NCI-H1105 (cell line): ENCODE results near the gene FAM53A.
A peak's percentile ranks its signal among the peaks of the same experiment; 100 is the strongest.

Experiments
- DNase-seq: peaks from one replicate; lab custom pipeline; 2025; lab: John Stamatoyannopoulos, UW

Gene FAM53A

DNA sequence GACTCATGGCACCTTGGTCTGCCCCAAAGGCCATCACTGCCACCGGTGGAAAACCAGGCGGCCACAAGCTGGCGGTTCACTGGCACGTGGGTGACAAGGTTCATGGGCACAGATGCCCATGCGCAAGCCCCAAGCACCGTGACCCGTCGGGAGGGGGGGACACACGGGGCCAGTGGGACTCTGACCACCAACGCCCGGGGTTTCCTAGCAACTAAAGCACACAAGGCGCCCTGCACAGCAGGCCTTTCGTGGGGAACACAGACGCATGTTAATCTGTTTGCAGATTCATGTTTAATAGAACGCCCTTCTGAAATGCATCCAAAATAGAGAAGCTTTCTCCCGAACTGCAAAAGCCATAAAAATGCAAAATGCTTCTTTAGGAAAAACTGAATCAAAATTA is 43.9 kb downstream of the FAM53A start:
- DNase-seq = no peak

DNA sequence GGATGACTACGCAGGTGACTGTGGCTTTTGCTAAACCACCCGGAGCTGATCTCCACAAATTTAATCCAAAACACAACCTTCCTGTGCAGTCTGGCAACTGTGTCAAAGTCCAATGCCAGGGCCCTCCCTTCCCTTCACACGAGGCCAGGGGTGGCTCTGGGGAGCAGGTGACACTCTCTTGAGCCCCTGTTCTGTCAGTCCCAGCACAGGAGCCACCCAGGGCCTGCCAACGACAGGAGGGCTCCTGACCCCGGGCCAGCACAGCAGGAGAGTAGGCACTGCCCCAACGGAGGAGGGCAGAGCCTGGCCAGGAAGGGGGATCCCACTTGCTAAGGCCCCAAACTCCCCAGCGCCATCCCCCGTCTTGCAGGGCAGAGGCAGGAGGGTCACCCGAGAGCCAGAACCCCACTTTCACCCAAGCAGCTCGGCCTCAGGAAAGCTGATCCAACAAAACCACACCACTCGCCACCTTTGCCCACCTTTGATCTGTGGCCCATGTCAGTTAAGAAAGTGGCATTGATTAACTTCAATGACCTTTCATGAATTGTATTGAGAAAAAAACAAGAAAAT is 44.7 kb downstream of the FAM53A start:
- DNase-seq = no peak

DNA sequence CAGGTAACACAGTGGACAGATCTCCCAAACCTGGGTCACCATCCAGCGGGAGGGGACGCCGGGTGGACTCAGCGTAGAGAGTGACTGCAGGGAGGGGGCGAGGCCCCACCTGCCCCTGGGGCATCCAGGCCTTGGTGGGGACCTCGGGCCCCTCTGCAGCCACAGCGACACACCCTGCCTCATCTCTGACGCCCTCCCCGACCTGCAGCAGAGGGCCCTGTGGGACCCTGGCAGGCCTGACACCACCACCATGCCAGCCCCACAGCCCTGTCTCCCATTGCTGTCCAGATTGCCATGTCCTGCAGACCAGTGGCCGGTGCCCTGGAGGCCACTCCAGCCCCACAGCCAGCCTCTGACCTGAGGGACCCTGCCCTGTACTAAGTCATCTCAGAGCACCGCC is 45.2 kb downstream of the FAM53A start:
- DNase-seq = no peak

DNA sequence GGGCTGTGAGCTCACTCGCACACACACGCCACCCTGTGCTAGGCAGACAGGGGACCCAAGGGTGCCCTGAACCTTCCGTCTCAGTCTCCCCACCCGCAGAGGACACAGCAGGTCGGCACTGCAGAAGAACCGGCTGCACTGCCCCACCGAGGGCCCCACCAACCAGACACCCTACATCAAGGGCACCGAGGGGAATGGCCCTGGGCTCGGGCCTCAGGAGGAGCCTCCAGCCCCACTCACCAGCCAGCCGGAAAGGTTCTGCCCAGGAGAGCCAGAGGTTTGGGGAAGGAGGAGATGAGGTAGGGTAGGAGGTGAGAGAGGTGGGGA is 45.9 kb downstream of the FAM53A start:
- DNase-seq = no peak

DNA sequence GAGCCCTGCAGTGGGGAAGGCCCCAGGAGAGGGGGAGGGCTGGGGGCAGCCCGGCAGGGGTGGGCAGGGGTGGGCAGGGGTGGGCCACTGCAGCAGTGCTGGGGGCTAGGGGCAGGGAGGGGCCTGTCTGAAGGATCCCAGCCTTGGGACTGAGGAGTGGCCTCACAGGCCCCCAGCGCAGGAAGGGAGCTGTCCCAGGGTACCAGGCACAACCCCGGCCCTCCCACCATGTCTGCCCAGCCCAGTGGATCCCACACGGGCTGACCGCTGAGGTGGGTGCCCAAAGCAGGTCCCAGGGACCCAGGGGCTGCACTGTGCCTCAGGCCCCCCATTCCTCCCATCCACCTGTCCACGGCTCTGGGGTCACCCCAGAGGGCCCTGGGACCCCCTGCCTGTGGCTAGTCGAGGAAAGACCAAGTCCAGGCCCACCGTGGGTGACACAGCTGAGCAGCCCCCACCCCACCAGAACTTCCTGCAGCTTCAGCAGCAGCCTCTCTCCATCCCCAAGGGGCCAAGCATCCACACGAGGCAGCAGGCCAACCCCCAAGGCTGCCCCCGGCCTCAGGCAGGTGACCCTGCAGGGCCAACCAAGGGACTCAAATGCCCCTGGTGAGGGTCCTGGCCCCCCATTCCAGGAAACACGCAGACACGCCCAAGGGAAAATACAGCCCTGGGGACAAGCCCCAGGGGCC is 46.4 kb downstream of the FAM53A start:
- DNase-seq = no peak

DNA sequence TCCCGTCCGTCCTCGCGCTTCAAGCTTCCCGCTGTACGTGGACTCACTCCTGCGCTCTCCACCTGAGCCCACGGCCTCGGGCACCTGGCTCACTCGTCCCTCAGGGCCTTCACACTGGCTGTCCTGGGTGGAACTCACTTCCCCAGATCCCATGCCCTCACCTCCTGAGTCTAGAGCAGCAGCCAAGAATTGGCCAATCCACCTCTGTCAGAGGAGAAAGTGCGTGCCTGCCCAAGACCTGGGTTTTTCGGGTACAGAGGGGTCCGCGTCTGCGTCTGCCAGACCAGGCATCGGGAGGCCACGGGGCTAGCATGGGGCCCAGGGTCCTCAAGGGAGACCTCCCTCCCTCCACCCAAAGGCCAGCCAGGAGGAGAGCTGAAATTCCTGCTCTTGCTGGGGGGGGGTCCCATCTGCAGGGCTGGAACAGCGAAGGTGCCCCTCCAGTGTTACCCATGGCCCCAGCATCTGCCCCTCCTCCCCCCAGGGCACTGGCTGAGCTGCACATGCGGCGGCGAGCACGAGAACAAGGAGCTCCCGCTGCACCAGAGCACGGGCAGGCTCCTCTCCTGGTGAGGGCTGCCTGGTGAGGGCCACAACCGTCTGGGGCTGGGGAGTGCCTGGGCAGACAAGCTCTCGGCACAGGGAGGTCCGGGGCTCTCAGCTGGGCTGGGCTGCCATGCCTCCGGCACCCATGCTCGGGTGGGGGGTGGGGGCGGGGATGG is 47.5 kb downstream of the FAM53A start:
- no peak for DNase-seq

DNA sequence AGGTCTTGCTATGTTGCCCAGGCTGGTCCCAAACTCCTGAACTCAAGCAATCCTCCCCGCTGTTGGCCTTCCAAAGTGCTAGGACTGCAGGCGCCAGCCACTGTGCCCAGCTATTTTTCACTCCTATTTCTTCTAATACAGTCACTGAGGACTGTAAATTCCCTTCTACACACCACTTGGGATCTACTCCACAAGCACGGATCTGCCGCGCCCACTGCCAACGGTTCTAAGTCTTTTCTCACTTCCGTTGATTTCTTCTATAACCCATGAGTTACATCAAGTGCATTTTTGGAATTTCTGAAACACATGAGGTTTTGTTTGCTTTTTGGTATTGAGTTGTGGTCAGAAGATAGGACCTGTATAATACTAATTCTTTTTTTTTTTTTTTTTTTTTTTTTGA is 48.6 kb downstream of the FAM53A start:
- no peak for DNase-seq

DNA sequence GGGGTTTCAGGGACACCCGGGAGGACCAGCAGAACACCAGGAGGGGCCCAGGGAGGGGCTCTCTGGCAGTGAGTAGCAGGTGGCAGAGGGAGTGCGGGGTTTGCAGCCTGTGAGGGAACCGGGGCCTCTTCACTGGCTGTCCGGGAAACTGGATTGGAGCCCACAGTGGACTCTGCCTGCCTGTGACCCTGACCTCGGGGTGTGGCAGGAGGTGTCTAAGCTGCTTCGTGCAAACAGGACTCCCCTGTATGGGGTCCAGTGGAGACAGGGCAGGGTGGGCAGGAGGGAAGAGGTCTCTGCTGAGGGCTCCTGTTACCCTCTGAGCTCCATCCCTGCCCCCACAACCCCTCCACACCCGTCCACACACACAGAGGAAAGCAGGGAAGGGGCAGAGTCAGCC is 50.1 kb downstream of the FAM53A start:
- no peak for DNase-seq

DNA sequence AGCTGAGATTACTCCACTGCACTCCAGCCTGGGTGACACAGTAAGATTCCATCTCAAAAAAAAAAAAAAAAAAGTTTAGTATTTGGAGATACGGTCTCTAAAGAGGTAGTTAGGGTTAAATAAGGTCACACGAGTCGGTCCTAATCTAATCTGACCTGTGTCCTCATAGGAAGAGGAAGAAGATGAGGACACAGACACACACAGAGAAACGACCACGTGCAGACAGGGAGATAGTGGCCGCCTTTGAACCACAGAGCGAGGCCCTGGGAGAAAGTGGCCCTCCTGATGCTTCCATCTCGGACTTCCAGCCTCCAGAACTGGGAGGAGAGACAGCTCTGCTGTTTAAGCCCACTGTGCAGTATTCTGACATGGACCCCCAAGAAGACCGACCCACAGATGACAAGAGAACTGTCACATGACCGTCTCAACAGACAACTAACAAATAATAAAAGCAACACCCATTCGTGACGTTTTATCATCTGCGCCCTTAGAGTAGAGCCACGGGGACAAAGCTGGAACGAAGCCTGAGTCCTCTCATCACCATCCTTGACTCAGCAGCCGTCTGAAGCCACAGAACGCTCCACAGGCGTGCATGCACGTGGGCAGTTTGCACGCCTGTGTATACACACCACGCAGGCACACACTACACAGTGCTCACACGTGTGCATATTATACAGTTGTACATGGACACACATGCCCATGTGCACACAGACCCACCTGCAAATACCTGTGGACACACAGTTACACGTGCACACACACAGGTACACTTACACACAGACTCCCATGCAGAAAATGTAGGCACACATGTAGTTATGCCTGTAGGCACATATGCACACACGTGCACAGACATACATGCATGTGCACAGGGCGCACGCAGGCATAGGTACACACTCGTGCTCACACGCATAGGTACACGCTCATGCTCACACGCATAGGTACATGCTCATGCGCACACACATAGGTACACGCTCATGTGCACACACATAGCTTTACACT is 51.7 kb downstream of the FAM53A start:
- no peak for DNase-seq

DNA sequence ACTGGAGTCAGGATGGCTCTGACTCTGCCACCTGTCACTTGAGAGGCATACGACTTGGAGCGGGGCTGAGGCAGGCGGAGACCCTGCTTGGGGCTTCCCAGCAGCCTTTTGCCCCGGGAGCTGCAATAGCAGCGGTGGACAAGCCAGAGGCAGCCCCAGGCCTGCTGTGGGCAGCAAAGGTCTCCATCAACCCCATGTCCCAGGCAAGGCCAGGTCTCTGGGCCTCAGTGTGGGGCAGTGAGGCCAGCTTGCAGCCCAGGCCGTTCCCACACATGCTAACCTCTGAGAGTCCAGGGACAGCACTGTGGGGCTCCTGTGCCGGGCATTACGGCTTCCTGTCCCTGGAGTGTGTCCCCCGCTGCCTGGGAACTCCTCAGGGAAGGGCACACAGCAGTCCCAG is 53.0 kb downstream of the FAM53A start:
- no peak for DNase-seq

DNA sequence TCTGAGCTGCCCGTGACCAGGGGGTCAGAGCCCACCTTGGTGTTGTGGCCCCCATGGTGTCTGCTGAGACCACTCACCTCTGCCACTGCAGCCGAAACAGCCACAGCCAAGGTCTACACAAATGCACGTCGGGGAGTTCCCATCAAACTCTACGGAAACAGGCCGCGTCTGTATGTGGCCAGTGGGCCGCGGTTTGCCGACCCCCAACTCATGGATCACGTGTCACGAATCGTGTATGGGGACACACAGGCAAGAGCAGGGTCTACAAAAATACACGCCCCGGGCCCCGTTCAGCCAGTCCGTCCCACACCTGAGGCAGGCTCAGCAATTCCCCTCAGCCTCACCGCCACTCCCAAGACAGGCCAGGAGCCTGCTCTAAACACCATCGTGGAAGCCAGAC is 53.8 kb downstream of the FAM53A start:
- no peak for DNase-seq

DNA sequence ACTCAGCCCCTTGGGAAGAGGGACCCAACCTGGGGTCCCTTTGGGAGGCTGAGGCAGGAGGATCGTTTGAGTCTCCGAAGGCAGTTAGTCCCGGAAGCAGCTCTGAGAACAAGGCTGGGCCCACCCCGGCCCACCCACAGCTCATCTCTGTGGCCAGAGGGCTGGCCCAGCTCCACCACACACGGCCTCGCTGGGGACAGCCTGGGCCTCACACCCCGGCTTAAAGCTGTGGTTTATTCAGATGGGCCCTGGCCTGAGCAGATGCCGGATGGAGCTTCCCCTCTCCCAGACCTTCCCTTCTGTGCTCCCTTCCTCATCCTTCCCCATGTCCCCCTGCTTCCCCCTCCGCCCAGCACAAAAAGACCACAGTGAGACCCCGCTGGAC is 54.4 kb downstream of the FAM53A start:
- DNase-seq = no peak

DNA sequence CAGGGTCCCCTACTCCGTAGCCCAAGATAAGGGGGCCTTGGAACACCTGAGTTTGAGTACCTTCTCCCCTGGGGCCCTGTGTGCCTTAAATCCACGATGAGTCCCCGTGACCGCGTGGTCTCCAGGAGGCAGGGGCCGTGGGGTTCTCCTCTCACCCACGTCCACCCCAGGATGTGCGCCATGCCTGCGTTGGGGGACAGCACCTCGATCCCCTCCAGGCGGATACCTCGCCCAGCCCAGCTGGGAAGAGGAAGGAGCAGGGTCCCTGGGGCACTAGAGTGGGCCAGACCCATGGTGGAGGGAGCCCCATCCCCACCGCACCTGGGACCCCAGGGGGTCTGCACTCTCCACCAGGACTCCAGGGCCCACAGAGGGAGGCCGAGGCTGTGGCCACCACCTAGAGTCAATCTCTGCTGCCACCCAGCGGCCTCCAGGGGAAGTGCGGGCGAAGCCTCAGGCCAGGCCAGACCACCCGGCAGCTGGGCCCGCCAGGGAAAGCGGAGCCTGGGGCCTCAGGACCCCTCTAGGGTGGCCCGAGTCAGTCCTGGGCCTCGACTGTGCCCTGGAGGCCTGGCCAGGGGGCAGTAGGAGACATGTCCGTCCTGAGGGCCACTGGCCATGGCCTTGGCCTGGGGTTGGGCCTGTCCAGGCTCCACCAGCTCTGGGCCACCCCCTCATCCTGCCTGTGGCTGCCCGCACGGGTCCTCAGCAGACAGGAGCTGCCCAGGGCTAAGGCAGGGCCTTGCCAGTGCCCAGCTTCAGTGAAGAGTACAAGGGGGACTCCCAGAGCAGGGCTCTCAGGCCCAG is 55.0 kb downstream of the FAM53A start:
- DNase-seq = peak; percentile 0

DNA sequence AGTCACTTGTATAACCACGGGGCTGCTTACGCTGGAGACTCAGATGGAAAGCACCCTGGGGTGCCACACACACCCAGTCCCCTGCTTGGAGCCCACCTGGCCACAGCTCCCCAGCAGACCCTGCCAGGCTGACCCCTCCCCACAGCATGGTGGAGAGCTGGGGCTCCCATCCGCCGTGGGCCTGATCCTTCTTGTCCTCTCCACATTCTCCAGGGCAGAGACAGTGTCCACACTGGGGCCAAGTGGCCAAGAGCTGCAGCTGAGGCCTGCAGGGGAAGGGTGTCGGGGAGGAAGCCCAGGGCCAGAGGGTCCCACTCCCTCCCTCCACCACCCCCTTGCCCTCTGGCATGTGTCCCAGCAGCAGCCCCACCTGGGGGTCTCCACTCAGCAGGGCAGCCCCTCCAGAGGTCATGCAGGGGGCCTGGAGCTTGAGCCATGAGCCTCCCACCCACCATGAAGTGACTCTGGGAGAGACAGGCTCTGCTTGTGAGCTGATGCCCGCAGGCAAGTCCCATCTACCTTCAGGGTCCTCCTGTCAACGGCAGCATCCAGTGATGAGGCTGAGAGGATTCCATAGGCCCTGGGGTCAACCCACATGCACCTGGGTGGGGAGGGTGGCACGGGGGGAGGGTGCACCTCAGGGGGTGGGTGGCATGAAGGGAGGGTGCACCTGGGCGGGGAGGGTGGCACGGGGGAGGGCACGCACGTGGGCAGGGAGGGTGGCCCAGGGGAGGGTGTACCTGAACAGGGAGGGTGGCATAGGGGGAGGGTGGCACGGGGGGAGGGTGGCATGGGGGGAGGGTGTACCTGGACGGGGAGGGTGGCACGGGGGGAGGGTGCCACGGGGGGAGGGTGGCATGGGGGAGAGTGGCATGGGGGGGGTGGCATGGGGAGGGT is 56.4 kb downstream of the FAM53A start:
- DNase-seq = no peak

DNA sequence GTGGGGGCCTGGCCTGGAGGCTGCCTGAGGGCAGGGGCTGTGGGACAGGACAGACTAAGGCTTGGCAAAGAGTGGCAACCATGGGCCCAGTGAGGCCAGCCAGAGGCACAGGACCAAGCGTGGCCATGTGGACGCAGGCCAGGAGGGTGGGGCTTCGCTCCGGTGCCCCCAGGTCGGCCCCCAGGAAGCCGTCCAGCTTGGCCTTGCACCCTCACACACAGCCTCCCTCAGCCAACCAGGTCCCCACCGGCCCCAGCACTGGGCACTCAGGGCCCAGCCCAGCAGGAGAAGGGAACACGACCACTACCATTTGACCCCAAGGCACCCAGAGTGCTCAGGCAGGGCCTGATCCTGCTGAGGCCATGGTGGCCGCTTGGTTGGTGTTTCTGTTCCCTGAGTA is 57.2 kb downstream of the FAM53A start:
- DNase-seq = no peak

DNA sequence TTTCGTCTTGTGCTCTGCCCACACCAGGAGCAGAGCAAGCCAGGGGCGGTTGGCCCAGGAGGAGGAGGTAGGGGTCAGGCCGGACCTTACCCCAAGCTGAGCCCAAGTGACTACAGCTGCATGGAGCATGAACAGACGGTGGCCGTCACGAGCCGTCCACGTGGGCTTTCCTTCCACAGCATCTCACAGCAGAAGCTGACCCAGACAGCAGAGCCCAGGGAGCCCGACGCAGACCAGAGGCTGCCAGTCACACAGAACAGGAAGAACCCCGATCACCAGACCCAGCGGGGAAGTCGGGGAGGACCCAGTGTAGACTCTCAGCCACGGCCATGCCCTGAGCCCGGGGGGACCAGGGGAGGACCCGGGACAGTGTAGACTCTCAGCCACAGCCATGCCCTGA is 58.0 kb downstream of the FAM53A start:
- DNase-seq = no peak

DNA sequence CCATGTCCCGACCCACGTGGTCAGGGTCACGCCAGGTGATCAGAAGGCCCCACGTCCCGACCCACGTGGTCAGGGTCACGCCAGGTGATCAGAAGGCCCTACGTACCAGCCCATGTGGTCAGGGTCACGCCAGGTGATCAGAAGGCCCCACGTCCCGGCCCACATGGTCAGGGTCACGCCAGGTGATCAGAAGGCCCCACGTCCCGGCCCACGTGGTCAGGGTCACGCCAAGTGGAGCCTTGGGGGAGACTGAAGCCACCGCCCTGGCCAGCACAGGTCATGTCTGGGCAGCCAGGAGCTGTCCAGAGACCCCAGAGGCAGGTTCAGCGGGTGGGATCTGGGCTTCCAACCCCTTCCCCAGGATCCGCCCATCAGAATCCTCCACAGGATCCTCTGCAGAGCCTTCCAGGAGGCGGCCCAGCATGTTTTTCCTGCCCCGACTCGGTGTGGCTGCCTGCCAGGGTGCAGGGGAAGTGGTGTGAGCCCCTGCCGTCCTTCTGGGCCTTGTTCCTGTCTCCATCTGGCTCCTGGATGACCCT is 58.4 kb downstream of the FAM53A start:
- DNase-seq = no peak

DNA sequence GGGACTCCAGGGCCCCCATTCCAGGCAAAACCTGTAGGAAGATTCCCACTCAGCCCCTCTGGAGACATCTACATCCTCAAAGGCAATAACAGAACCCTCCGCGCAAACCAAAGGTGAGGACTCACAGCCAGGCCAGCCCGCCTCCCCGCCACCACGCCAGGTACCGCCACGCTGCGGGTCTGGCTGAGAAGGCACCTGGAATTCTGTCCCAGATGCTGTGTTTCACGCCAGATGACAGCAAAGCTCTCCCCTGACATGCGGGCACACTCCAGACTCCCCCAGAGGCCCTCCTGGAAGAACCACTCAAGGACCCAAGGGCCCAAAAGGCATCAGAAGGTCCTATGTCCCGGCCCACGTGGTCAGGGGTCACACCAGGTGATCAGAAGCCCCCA is 59.6 kb downstream of the FAM53A start:
- no peak for DNase-seq

DNA sequence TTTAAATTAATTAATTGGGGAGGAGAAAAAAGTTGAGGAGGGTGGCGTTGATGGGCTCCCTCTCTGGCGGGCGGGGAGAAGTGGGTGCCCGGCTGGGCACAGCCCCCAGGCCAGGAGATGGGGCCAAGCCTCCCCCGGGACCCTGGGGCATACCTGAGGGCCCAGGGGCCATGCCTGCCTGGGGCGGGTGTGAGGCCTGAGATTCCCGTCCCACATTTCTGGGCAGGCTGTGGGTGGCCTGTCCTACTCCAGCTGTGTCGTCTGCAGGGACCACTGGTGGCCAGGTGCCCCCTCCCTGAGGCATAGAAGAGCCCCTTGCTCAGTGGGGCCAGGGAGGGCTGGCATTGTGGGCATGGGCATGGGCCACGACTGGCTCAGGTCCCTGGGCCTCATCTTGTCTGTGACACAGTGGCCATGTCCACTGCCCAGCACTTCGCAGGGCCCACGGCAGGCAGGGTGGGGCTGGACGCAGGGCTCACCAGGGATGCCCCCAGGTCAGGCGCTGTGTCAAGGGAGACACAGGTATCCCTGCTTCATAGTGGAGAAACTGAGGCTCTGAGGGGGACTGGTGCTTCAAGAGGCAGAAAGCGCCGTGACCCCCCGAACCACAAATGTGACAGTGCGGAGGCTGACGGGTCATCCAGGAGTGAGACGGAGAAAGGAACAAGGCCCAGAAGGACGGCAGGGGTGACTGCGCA is 60.1 kb downstream of the FAM53A start:
- no peak for DNase-seq

DNA sequence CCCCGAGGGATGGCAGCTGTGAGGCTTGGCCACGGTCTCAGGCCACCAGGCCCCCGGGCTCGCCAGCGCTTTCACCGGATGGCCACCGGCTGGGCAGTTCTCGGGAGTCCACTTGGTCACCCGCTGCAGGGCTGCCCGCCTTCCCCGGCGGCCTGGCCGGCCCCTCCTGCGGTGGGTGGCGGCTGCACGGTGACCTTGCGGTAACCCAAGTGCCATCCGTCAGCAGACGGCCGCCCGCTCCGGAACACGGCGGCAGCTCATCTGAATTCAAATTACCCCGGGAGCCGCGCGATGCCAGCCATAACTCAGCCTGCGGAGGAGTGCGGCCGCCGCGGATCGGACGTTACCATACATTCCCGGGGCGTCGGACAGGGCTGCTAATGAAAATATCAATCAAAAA is 60.7 kb downstream of the FAM53A start:
- DNase-seq = no peak
